GM13977 (cell line): ENCODE results near the gene CARD9.

Source experiments
- DNase-seq: peaks from one replicate; pipeline ENCODE4 v3.0.0; 2012; ENCODE audit warnings: low spot score
- CTCF ChIP-seq: IDR thresholded peaks from 2 replicates; pipeline ENCODE4 v1.5.1; 2012; ENCODE audit warnings: mild to moderate bottlenecking, control low read depth; ENCODE audit not compliant: insufficient read depth; ENCODE audit errors: extremely low read depth, missing control alignments
- in situ Hi-C: fragments of 300-500 bp; cut with MboI; formaldehyde crosslinking; loops from one replicate; pipeline ENCODE4 v1.12.0; 2022; ENCODE audit warnings: low sequenced_read_pairs, low pct_unique_long_range_greater_than_20kb, mixed read lengths, inconsistent platforms; ENCODE audit not compliant: unreplicated experiment

The CARD9 gene

GRCh38 chr9:136387217-136387616 lies 13.7 kb upstream of the CARD9 start:
- TF ChIP-seq CTCF, result no peak
- DNase-seq, result no peak
- in situ Hi-C loops, result no loop called here

- in situ Hi-C loops, result no loop called here
- no peak for DNase-seq
- TF ChIP-seq CTCF, result no peak
Measured at GRCh38 chr9:136386018-136386417, 12.5 kb upstream of the CARD9 start.

DNA sequence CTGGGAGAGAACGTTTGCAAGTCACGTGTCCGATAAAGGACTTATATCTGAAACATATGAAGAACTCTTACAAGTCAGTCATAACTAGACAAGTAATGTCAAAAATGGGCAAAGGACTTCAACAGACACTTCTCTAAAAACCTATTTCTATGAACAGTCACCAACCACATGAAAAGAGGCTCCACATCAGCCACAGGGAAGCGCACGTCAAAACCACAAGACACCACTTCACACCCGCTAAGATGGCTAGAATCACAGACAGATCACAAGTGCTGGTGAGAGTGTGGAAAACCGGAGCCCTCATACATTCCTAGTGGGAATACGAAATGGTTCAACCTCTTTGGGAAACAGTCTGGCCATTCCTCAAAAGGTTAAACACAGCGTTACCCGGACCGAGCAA lies 11.5 kb upstream of the CARD9 start:
- no peak for DNase-seq
- in situ Hi-C loops, result no loop called here
- no peak for TF ChIP-seq CTCF

- TF ChIP-seq CTCF, result no peak
- in situ Hi-C loops, result no loop called here
- no peak for DNase-seq
Measured at GRCh38 chr9:136383436-136383835, 10.0 kb upstream of the CARD9 start.

GRCh38 chr9:136381966-136382513 lies 8.6 kb upstream of the CARD9 start:
- in situ Hi-C loops, result no loop called here
- DNase-seq, result no peak
- TF ChIP-seq CTCF, result no peak

DNA sequence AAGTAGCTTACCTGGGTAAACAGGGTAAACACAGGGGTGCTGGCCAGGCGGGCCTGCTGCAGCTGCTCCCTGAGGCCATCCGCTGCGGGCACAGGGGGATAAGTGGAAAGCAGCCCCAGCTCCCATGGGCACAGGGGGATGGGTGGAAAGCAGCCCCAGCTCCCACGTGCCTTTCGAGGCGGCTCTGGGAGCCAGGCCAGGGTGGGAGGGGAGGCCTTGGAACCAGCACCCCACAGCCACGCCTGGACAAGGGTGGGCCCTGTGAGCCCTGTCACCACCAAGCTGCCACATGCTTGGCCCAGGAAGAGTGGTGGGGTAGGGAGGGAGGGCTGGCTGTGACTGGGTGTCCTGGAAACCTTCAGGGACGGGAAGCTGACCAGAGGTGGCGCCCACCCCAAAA lies 7.8 kb upstream of the CARD9 start:
- in situ Hi-C loops, result no loop called here
- no peak for TF ChIP-seq CTCF
- DNase-seq, result no peak

GRCh38 chr9:136380381-136380780 lies 6.9 kb upstream of the CARD9 start:
- no peak for TF ChIP-seq CTCF
- in situ Hi-C loops, result no loop called here
- DNase-seq, result no peak
